Dermis blood vessel endothelial cell (primary cell): ENCODE data around the gene LONRF3. TPM values are rescaled to one million over a fixed set of nuclear protein-coding genes. Genes with fewer than 3 reads are reported as not detected.
"Not testable (repeated sequence)": the region's sequence is repeated elsewhere in the genome, so short reads cannot be mapped to it uniquely, and the experiment has no call there.

Experiments
- DNase-seq: peaks from one replicate; pipeline ENCODE4 v3.0.0; 2010
- total RNA-seq: library from RNA; depleted of rRNA; stranded (reverse); fragments of >200 nt; gene quantifications from 2 replicates; pipeline ENCODE4 v1.2.3, GENCODE V29; 2014

The LONRF3 gene
- total RNA-seq, 1 donor from 2014 or later: 26.5 TPM

DNA sequence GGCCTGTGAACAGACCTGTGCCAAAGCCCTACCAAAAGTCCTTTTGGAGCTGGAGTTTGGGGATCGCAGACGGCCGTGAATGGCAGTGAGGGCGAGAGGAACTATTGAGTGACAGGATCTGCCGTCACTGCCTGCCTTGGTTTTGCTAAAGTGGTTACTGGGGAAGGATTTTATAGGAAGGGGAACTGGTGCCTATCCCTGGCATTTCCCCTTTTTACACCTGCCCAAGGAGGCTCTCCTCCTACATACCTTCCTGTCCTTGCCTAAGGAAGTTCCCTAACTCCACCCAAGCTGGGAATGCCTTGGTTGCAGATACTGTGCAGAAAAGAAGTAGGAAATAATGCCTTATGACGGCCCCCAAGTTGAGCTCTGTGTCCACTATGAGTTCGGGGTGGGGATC lies 14.5 kb downstream of the LONRF3 start:
- DNase-seq: no peak

DNA sequence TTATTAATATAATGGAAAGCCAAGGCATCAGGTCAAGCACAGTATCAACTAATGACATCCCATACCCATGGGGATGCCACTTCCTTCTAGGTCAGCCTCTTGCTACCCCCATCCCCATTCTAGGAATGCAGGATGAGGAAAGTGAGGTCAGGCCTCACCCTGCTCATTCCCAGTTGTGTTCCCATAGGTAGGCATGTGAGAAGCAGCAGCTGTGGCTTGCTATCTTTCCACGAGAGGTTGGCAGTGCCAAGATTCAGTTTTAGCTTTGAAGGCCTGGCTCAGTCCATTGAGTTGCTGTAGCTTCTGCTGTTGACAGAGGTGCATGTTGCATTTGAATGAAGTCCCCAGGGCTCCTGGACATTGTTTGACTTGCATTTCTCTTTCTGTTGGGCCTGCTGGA lies 15.5 kb downstream of the LONRF3 start:
- no peak for DNase-seq

DNA sequence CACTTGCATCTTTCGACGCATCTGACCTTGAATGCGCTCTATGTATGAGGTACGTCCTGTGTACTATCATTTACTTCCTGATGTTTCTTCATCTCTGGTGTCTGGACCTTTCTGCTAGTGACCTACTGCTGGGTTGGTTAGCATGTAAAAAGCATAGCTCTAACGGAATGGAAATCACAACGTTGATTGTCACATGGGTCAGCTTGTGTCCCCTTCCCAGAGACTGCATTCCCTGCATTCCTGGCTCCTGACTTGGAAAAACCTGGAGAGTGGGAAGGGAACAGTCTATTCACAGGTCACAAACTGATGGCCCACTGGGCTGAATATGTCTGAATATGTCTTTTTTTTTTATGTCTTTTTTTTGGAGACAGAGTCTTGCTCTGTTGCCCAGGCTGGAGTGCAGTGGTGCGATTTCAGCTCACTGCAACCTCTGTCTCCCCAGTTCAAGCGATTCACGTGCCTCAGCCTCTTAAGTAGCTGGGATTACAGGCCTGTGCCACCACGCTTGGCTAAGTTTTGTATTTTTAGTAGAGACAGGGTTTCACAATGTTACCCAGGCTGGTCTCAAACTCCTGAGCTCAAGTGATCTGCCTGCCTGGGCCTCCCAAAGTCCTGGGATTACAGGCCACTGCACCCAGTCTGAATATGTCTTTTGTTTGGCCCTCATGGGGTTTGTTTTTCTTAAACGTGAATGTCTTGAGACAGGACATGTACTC lies 16.3 kb downstream of the LONRF3 start:
- no peak for DNase-seq

DNA sequence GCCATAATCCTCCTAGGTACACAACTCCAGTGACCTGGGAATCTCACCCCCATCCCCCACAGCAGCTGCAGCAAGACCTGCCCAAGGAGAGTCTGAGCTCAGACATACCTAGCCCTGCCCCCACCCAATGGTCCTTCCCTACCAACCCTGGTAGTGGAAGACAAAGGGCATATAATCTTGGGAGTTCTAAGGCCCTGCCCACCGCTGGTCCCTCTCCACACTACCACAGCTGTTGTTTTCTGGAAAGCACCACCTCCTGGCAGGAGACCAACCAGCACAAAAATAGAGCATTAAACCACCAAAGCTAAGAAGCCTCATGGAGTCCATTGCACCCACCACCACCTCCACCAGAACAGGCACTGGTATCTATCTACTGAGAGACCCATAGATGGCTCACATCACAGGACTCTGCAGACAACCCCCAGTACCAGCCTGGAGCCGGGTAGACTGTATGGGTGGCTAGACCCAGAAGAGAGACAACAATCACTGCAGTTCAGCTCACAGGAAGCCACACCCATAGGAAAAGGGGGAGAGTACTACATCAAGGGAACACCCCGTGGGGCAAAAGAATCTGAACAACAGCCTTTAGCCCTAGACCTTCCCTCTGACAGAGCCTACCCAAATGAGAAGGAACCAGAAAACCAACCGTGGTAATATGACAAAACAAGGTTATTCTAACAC lies 18.2 kb downstream of the LONRF3 start:
- DNase-seq: not testable (repeated sequence)

DNA sequence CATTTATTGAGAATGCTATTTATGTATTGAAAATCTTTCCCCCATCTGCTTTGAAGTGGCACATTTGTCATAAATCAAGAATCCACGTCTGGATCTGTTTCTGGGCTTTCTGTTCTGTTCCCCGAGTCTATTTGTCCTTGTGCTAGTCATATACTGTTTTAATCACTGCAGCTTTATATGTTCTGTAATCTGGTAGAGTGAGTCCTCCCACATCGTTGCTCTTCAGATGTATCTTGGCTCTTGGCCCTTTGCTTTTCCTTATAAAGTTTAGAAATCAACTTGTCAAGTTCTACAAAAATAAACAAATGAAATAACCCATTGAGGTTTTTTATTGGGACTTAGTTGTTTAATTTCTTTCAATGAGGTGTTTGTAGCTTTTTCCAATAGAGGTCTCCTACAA lies 29.0 kb downstream of the LONRF3 start:
- DNase-seq: no peak

DNA sequence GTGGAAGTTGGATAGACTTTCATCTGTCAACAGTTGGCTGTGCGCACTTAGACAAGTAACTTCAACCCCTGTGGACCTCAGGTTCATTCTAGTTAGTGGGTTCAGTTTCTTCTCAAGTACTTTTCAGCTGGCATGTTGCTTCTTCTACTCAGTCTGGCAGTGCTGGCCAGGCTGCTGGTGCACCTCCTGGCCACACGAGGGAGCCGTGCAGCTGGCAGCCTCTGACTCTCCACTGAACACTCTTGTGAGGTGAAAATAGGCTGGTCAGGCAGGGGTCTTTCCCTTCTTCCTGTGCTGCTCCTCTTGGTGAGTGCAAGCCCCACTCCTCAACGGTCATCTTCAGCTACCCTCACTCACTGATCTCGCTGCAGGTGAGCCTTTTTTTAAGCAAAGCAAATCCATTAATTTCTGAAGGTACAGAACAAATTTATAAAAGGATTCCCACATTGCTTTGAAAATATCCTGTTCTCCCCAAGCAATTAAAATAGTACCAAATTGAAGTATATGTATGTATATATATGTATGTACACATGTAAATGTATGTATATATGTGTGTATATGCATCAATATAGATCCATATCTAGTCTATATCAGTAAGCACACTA lies 30.6 kb downstream of the LONRF3 start:
- peak; percentile 63 for DNase-seq

DNA sequence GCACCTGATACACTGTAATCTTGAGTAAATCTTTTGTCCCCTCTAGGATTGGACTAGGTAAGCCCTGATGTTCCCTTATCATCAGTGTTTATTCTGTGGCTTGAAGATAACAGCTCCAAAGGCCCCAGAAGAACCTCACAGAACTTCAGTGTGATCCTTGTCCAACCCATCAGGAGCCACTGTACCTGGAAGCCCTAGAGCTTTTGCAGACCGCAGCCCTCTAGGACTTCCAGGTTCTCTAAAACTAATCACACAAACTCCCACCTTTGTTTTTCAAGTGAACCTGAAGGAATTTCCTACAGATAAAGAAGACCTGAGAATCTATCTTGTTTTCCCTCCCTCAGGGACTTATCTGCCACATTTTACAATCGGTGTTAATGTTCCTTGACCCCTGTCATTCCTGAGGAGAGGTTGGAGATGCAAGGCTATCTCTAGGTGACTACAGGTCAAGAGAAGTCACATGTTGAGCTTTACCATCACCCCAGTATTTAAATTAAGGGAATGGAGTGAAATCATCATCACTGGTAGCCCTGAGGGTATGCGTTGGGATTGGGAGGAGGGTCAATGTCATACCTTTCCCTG lies 32.9 kb downstream of the LONRF3 start:
- no peak for DNase-seq

DNA sequence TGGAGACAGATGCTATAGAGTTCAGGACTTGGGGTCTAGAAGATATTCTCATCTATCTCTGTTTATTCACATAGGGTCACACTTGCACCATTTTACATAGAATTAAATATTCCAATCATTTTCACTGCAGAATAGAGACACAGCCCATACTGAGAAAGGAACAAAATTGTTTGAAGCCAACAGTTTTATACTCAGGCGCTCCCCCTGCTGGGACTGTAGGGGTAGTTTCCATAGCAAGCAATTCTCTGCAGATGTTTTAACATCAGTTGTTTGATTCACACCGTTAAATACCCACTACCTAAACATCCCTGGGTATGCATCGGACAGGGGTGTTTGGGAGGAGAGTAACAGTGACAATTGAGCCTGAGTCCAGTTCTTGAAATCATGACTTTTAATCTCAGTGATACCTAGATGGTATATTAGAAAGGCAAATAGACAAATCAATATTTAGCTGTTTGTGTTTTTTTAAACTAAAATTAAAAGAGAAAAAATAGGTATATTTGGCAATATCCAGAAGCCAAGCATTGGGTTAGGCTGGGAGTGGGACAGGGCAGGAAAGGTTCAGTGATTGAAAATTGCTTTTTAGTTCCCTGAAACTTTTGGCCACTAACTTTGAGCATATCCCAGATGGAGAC lies 33.8 kb downstream of the LONRF3 start:
- DNase-seq: peak; percentile 56

DNA sequence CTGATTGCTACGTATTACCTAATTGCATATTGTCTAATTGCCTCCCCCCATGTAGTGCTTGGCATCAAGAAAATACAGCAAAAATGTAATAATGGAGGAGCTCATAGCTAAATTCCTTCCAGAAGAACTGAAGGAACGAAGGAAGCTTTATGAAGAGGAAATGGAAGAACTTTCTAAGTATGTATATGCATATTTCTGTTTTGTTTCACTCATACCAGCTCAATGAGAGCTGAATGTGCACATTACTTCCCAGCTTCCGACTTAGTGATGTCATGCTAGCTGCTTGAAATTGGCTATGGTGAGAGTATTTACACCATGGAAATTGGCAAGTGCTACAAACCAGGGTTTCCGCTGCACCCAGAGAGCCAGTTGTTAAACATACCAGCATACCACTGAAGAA lies 34.7 kb downstream of the LONRF3 start:
- no peak for DNase-seq

DNA sequence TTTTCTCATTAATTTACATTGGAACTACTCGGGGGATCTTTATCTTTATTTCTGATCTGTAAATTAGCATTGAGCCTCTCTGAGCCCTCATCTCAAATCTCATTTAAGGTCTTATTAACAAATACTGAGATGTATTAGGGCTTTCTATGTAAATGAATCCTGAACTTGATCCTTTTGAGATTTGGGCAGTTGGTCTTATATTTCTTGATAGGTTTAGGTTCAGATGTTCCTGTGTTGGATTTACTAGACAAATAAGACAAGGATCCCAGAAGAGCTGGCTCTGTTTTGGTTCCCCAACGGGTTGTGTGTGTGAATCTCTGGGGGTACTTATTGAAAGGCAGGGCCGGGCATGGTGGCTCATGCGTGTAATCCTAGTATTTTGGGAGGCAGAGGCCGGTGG lies 36.1 kb downstream of the LONRF3 start:
- no peak for DNase-seq

DNA sequence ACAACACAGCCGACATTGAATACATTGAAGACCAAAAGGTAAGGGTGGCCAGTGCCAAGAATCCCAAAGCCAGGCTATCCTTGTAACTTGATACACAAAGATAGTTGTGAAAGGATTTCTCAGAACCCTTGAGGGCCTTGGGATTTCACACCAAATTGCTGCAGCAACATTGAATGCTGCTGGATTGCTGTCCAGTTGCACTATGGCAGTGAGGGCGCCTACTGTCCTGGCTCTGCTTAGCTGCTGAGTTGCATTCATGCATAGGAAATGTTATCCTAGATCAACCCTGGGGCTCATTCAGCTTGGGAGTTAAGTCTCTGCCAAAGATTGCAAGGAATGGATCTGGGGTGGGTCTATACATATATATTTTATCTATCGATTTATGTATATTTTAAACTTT lies 38.7 kb downstream of the LONRF3 start:
- DNase-seq: no peak

DNA sequence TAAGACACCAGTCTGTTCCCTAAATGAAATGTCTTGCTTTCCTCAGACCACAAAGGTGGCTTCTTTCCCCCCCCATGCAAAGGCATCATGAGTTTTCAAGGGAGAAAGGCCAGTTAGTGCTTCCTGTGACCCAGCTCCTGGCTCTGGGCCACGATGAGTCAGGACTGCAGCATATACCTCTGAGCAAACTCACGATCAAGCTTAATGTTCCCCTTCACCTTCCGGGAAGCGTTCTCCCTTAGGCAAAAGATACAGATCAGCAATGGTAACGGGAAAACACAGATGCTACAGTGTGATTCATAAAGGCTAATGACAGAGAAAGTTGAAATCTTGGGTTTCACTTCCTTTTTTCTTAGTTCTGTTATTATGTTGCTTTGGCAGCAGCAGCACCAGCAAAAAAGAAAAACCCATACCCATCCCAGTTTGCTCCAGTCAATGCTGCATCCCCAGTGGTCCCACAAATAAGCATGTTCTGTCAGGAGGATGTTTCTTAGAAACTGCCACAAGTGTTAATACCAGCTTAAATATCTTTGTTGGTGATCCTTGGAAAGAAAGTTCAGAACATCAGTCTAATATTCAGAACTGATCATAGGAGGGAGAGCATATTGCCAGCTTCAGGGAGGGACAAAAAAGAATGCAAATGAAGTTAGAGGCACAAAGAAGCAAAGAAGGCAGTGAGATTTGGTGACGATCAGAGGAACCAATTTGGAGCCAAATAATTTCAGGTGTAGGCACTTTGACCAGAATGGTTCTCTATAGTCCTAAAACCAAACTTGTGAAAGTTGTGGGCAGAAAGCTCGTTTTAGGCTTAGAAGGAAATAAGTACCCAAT lies 41.2 kb downstream of the LONRF3 start:
- peak; percentile 91 for DNase-seq

DNA sequence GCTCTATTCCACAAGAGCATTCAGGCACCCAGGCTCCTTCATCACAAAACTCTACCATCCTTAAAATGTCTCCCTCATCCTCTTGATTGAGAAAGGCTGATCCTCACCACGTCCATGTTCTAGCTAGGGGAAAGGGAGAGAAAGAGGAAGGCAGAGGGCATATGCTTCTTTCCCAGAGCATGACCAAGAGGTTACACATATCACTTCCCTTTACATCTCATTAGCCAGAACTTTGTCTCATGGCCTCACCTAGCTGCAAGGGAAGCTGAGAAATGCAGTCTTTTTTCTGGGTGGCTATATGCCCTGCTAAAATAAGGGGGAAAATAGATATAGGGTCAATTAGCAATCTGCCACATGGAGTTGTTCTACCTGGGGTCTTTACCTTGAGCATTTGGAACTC lies 42.7 kb downstream of the LONRF3 start:
- no peak for DNase-seq

DNA sequence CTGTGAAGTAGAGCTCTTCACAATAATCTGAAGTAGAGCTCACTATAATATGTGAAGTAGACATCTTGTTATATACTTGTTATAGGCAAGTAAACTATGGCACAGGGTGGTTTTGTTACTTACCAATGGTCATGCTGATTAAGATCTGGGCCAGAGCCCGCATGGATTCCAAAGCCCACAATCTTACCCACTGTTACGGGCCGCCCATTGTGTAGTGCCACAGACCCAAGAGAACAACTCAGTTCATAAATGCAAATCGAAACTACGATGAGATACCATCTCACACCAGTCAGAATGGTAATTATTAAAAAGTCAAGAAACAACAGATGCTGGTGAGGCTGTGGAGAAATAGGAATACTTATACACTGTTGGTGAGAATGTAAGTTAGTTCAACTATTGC lies 51.5 kb downstream of the LONRF3 start:
- DNase-seq: no peak

DNA sequence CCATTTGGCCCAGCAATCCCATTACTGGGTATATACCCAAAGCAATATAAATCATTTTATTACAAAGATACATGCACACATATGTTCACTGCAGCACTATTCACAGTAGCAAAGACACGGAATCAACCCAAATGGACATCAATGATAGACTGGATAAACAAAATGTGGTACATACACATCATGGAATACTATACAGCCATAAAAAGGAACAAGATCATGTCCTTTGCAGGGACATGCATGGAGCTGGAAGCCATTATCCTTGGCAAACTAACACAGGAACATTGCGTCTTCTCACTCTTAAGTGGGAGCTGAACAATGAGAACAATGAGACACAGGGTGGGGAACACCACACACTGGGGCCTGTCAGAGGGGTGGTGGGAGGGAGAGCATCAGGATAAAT lies 51.9 kb downstream of the LONRF3 start:
- not testable (repeated sequence) for DNase-seq

DNA sequence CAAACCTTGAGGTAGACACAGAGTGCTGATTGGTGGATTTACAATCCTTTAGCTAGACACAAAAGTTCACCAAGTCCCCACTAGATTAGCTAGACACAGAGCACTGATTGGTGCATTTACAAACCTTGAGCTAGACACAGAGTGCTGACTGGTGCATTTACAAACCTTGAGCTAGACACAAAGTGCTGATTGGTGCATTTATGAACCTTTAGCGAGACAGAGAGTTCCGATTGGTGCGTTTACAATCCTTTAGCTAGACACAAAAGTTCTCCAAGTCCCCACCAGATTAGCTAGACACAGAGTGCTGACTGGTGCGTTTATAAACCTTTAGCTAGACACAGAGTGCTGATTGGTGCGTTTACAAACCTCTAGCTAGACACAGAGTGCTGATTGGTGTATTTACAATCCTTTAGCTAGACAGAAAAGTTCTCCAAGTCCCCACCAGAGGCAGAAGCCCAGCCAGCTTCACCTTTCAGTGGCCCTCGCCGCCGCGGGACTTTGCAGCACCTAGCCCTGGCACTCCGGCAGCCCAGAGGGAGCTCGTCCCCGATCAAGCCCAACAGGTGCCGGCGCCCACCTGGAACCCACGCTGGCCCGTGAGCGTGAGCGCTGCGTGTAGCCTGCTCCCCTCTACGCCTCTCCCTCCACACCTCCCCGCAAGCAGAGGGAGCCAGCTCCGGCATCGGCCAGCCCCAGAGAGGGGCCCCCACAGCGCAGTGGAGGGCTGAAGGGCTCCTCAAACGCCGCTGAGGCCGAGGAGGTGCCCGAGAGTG lies 53.7 kb downstream of the LONRF3 start:
- DNase-seq: not testable (repeated sequence)

DNA sequence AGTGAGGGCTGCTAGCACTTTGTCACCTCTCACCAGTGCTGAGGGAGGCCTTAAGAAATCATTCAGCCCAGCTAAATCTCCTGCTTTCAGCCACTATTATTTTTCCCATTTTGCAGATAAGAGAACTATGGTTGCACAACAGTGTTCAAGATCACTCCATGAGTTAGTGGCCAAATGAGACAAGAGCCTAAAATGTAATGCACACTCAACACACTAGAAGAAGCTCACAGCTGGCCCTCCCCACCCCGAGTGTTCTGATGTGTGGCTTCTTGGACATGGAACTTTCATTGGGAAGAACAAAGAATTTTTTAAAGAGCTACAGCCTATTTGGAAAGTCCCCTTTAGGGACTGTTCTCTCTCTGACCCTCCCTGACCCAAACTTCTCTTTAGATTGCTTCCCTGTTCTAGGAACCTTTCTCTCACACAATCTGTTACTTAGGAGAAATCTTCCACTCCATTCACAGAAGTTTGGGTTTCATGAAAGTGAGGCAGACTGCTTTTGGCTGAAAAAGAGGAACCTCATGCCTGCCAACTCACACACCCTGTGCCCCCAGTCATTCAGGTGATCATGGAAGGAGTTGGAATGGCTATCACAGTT lies 54.4 kb downstream of the LONRF3 start:
- DNase-seq: no peak

DNA sequence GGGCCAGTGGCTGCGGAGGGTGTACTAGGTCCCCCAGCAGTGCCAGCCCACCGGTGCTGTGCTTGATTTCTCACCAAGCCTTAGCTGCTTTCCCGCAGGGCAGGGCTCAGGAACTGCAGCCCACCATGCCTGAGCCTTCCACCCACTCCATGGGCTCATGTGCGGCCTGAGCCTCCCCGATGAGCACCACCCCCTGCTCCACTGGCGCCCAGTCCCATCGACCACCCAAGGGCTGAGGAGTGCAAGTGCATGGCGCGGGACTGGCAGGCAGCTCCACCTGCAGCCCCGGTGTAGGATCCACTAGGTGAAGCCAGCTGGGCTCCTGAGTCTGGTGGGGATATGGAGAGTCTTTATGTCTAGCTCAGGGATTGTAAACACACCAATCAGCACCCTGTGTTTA lies 55.2 kb downstream of the LONRF3 start:
- DNase-seq: not testable (repeated sequence)

DNA sequence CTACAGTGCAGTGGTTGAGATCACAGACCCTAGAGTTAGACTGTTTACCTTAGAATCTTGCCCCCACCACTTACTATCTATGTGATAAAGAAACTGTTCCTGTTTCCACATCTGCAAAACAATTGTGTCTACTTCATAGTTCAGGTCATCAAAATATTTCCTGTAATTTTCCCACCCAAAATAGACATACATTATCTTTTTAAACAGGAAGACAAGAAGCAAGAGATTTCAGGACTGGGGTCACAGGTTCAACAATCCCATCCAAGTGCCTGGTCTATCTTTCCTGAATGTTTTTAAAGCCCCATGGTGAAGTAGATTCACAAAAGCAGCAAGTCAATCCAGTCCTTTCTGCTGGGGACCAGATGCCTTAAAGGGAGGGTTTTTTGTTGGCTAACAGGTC lies 56.6 kb downstream of the LONRF3 start:
- peak; percentile 1 for DNase-seq

DNA sequence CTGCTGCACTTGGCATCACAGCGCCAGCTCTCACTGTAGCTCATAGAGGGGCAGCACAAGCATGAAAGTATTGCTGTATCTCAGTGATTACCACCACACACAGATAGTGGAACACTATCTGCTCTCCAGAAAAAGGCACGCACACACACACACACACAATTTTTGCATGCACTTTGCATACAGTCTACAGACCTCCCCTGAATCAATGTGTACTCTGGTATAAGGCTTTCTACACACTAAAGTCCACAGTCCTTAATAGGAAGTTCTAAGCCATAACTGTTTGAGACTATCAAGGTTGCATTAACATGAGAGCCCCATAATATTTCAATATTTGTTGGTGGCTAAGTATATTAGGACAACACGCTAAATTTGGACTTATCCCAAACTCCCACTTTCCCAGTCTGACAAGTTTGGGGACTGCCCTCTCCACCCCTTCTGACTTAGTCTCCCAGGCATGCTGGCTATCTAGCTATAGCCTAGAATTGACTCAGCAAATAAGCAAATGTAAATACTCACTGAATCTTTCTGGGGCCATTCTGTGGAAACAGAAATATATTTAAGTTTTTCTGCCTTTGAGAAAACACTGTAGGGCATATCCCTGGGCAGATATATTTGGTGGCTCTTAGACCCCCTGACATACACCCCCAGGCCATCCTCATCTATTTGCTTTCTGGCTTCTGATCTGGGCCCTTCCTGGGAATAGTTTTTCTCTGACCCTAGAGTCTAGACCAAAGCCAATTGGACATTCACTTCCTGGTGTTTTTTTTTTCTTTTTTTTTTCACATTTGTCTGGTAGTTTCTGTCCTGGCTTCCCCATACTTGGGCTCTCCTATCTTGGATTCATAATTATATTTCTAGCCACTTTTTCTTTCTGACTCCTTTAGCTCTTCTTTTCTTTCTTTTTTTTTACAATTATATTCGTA lies 62.0 kb downstream of the LONRF3 start:
- DNase-seq: no peak
